ENCODE measurements around the gene CYP21A2.

DNA sequence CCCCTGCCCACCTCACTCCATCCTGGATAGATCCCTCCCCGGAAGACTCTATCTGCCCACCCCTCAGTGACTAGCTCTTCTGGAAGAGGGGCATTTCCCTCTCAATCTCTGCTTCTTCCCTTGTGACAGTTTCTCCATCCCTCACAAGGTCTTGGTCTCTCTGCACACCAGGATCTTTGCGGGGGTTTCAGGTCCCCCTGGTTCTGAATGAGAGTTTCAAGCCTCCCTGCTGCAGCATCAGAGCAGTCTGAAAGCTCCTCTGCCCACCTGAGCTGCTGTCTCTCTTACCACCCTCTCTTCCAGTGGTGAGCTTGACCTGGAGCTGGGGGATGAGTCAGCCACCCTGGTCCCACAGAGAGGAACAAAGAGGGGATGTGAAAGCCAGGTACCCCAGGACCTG lies 46.6 kb downstream of the CYP21A2 start:
- TF ChIP-seq EZH2 (IDR thresholded peaks at IDR 0.05; ENCODE audit: insufficient read depth, poor library complexity, severe bottlenecking) (no peak), EZH2phosphoT487 (IDR thresholded peaks at IDR 0.05; ENCODE audit: insufficient read depth, low read depth) (no peak)

Data from GM23248 (cell line).